Hematopoietic multipotent progenitor cell treated with erythropoietin and hydrocortisone succinate and interleukin-3 and kit ligand, for 17 days (in vitro differentiated cells): ENCODE results near the gene F11.
"Not testable (repeated sequence)": the region's sequence is repeated elsewhere in the genome, so short reads cannot be mapped to it uniquely, and the experiment has no call there.

ENCODE experiments used
- DNase-seq: peaks from one replicate; pipeline ENCODE4 v3.0.0-alpha.2; 2015; ENCODE audit warnings: low spot score

Gene F11

DNA sequence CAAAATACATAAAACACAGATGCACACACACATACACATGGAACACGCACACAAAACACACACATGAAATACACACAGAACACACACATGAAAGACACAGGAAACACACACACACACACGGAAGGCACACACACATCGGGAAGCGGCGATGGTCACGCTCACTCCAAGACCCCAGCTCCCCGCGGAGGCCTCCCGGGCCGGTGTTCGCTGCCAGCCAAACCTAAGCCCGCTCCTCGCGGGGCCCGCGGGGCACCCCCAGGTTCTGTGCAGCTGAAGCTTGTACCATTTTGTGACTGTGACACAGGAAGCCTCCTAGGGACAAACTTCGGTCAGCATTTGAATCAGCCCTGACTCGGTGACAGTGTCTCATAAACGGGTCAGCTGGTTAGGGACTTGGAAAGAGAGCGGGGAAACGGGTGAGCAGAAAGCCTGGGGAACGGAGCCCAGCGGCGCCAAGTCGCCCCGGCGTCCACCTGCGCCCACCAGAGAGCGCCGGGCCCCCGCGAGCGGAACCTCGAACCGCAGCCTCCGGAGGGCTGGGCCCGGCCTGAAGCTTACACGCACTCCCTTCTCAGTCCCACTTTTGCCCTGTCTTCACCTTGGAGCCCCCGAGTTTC, 32.1 kb downstream of the F11 start:
- no peak for DNase-seq

DNA sequence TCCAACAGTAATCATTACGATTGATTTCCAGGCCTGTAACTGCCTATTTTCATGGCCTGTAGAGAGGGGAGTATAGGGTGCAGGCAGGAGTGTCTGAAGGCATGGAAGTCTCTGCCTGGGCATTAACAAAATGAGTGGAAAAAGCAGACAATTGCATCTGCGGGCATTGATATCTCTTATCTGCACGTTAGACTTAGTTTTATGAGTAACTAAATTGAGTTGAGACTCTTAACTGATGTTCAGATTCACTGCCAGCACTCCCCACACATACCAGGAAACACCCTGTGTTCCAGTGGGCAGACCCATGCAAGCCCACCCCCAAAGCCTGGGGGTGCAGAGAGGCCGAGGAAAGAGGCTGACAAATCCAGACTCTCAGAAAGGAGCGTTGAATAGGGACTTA, 33.3 kb downstream of the F11 start:
- DNase-seq = no peak

DNA sequence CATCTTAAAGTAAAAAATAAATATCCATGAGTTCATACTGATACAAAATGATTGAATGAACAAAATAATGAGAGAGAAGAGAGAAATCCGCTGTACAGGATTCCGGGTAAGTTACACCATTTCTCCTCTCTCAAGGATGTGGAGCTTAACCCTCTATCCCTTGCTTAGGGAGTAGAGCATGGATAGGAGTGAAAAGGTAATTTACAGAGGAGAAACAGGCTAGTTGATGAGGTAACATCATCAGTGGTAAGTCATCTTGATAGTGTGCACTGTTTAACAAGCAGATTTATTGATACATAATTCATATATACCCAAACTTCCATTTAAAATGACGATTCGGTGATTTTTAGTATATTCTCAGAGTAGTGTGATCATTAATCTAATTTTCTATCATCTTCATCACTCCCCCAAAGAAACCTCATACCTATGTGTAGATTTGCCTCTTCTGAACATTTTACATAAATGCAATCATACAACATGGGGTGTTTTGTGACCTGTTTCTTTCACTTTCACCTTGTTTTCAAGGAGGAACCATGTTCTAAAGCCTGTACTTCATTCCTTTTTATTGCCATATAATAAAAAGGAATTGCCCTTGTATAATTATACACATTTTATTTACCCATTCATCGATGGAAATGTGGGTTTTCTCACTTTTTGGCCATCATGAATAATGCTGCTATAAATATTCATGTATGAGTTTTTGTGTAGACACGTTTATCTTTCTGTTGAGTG, 34.8 kb downstream of the F11 start:
- DNase-seq = no peak

DNA sequence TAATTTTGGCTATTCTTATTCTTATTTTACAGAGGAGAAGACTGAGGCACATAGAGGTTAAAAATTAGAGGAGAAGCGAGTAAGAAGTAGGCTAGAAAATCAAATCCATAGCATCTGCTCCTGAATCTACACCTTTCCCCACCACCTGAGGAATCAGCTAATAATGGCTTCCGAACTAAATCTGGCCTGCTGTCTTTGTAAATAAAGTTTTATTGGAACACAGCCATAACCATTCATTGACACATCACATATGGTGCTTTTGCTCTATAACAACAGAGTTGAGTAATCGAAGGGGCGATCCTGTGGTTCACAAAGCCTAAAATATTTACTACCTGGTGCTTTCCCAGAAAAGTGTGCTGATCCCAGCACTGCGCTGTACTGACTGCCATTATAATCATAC, 38.2 kb downstream of the F11 start:
- DNase-seq = no peak

DNA sequence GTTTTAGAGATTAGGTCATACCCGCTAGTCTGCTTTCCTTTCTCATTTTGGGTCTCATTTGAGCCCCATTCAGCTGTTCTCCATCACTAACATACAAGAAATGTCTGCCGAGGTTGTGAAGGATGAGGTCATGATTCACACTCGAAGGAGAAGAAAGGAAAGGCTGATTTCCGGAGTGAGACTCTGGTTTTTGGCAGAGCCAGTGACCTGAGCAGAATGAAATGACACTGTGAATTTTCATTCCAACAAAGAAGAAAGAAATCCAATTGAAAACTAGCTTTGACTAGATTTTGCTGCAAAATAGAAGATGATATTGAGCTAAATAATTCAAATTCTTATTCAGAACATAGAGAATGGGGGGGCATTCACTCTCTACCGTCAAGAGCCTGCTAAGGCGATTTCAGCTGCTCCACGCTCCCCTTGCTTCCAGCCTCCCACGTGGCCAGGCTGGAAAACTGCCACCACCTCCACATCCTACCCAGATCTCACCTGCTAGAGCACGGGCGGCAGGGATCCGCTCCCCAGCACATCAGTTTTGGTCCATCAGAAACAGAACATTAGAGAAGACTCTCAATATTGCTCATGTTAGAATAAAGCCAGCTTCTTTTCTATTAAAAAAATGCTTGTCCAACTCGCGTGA, 39.0 kb downstream of the F11 start:
- no peak for DNase-seq

DNA sequence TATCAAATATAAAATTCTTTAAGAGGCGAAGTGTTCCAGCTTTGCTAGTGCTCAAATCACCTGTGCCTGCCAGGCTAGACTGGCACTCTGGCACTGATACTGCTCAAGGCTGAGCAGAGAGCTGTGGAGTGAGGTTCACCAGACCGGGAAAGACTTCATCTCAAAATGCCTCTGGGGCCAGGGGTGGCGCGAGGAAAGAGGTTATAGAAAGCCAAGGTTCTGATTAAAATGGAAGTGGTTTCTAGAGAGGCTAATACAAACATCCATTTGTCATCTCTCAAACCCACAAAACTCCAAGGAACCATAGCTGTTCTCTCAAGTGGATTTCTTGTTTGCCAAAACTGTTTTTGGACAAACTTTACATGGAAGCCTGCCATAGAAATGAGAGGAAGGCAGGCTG, 41.5 kb downstream of the F11 start:
- no peak for DNase-seq

DNA sequence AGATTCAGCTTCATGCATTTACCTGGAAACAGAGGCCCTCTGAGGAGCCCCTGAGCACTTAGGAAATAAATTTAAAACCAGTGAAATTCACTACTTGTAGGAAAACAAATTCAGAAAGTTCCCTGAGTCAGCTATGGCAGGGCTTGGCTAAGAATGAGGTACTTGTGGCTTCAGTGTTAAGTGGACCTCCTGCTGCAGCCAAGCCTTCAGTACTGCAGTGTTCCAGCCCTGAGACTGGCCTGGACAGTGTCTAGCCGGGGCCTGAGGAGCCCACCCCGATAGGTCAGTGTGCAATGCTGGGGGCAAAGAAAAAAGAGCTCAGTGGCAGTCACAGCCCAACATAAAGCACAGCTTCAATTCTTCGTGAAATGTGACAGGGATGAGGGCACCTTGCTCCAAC, 41.9 kb downstream of the F11 start:
- DNase-seq = no peak

DNA sequence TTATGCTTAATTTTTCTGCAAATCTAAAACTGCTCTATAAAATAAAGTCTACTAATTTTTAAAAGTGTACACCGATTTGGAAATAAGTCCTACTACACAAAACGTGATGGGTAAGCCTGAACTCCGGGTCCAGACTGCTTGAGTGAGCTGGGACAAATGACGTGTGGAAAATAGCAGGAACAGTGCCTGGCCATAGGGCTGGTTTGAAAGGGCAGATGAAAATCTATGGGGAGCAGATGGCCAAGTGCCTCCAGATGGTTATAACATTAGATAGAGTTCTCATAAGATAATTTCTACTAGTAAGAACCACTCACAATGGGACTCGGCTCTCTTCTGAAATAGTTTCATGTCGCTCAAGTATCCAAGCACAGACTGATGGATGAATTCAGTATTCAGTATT, 52.5 kb downstream of the F11 start:
- DNase-seq = no peak

DNA sequence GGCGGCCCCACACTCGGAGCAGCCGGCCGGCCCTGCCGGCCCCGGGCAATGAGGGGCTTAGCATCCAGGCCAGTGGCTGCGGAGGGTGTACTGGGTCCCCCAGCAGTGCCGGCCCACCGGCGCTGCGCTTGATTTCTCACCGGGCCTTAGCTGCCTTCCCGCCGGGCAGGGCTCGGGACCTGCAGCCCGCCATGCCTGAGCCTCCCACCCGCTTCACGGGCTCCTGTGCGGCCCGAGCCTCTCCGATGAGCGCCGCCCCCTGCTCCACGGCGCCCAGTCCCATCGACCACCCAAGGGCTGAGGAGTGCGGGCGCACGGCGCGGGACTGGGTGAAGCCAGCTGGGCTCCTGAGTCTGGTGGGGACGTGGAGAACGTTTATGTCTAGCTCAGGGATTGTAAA, 58.7 kb downstream of the F11 start:
- DNase-seq = not testable (repeated sequence)

DNA sequence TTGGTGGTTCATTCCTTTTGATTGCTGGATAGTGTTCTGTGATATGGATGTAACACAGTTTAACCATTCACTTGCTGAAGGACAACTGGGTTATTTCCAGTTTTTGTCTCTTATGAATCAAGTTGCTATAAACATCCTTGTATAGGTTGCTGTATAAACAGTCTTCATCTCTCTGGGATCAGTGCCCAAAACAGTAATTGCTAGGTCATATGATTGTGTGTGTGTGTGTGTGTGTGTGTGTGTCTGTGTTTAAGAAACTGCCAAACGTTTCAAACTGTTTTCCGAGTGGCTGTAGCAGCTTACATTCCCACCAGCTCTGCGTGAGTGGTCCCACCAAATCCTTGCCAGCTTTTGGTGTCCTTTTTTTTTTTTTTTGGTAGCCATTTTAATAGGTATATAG, 60.4 kb downstream of the F11 start:
- no peak for DNase-seq

DNA sequence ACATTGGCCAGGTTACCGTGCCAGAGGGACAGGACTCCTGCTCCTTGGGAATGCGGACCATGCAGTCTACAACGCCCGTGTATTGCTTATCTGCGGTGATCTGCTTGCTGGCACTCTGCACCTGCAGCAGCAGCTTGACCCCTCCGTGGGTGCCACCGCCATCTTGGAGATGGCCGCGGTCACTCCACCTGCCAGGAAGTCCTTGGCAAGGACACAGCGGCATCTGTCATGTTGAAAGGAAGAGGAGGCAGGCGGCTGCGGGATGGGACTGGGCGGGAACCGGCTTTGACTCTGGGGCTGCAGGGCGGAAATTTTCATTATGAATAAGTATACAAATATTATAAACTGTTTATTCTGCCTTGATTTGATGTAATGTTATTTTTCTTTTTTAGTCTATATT, 63.4 kb downstream of the F11 start:
- no peak for DNase-seq

DNA sequence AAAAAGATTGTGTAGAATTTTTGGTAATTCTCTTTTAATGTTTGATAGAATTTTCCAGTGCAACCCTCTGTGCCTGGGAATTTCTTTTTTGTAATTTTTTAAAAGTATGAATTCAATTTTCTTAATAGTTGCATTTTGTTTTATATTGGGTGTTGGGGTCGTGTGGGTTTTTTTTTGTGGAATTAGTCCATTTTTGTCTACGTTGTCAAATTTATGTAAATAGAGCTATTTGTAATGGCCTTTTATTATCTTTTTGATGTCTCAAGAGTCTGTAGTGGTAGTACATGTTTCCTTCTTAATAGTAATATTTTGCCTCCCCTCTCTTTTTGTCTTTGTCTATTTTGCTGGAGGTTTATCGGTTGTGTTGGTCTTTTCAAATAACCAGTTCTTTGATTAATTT, 64.4 kb downstream of the F11 start:
- no peak for DNase-seq

DNA sequence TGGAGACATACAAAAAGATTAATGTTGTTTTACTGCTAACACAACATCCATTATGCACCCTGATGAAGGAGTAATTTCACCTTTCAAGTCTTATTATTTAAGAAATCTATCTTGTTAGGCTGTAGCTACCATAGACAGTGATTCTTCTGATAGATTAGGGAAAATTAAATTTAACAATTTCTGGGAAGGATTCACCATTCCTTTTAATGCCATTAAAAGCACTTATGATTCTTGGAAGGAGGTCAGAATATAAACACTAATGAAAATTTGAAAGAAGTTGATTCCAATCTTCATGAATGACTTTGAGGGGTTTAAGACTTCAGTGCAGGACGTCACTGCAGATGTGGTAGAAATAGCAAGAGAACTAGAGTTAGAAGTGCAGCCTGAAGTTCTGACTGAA, 69.8 kb downstream of the F11 start:
- no peak for DNase-seq
